GM23338 (cell line): ENCODE results near the gene ATP8A2. TPM values are rescaled to one million over a fixed set of nuclear protein-coding genes. Genes with fewer than 3 reads are reported as not detected.
"Not testable (repeated sequence)": the region's sequence is repeated elsewhere in the genome, so short reads cannot be mapped to it uniquely, and the experiment has no call there.

Source experiments
- ATAC-seq: fragments of 200-7000 bp; cut with Tn5 transposase; 3 replicates; pipeline ENCODE4 v1.9.1; 2020
- DNase-seq: peaks from one replicate; pipeline ENCODE4 v3.0.0-alpha.2; 2015; ENCODE audit warnings: low spot score
- H2AFZ ChIP-seq: fragments of 200-600 bp; sonication (generic); 2 replicates; pipeline ENCODE4 v1.8.0; 2016; ENCODE audit warnings: antibody characterized with exemption, mild to moderate bottlenecking, moderate library complexity
- H3F3A ChIP-seq: fragments of 200-600 bp; sonication (generic); replicated peaks from 2 replicates; pipeline ENCODE4 v1.8.0; 2017; ENCODE audit warnings: antibody characterized with exemption, mixed run types, low read depth
- H3K27ac ChIP-seq: fragments of 200-600 bp; sonication (generic); 2 replicates; pipeline ENCODE4 v1.6.1; 2016; ENCODE audit warnings: low read depth
- H3K27me3 ChIP-seq: fragments of 200-600 bp; sonication (generic); 2 replicates; pipeline ENCODE4 v1.8.0; 2016; ENCODE audit warnings: mild to moderate bottlenecking, mixed run types, moderate library complexity; ENCODE audit not compliant: insufficient read depth
- H3K36me3 ChIP-seq: fragments of 200-600 bp; sonication (generic); 2 replicates; pipeline ENCODE4 v1.8.0; 2016; ENCODE audit warnings: mild to moderate bottlenecking; ENCODE audit not compliant: insufficient read depth
- H3K4me1 ChIP-seq: fragments of 200-600 bp; sonication (generic); 2 replicates; pipeline ENCODE4 v1.8.0; 2016; ENCODE audit warnings: mild to moderate bottlenecking, moderate library complexity; ENCODE audit not compliant: insufficient read depth
- H3K4me2 ChIP-seq: fragments of 200-600 bp; sonication (generic); 2 replicates; pipeline ENCODE4 v1.7.1; 2017; ENCODE audit warnings: mixed run types
- H3K4me3 ChIP-seq: fragments of 200-600 bp; sonication (generic); 2 replicates; pipeline ENCODE4 v1.6.1; 2016; ENCODE audit warnings: mixed run types
- H3K79me2 ChIP-seq: fragments of 200-600 bp; sonication (generic); replicated peaks from 2 replicates; pipeline ENCODE4 v1.8.0; 2017; ENCODE audit warnings: mild to moderate bottlenecking; ENCODE audit not compliant: insufficient read depth
- H3K9me2 ChIP-seq: fragments of 200-600 bp; sonication (generic); 2 replicates; pipeline ENCODE4 v1.8.0; 2017; ENCODE audit not compliant: insufficient read depth
- H4K20me1 ChIP-seq: fragments of 200-600 bp; sonication (generic); replicated peaks from 2 replicates; pipeline ENCODE4 v1.8.0; 2017; ENCODE audit warnings: mild to moderate bottlenecking; ENCODE audit not compliant: insufficient read depth
- H3K27ac Mint-ChIP-seq: 2 replicates; pipeline ENCODE4 v1.8.0; 2020; ENCODE audit warnings: inconsistent platforms, mild to moderate bottlenecking, moderate library complexity, mixed read lengths
- H3K27me3 Mint-ChIP-seq: 3 replicates; pipeline ENCODE4 v1.8.0; 2022; ENCODE audit warnings: low read depth, mild to moderate bottlenecking, moderate library complexity, mixed read lengths, inconsistent platforms; ENCODE audit not compliant: insufficient read depth, poor library complexity
- H3K36me3 Mint-ChIP-seq: 3 replicates; pipeline ENCODE4 v1.8.0; 2021; ENCODE audit warnings: low read depth, mild to moderate bottlenecking, inconsistent platforms, moderate library complexity, mixed read lengths
- H3K4me1 Mint-ChIP-seq: 3 replicates; pipeline ENCODE4 v1.8.0; 2020; ENCODE audit warnings: mild to moderate bottlenecking, inconsistent platforms, mixed read lengths
- H3K4me3 Mint-ChIP-seq: 3 replicates; pipeline ENCODE4 v1.8.0; 2021; ENCODE audit warnings: moderate library complexity, mild to moderate bottlenecking, inconsistent platforms, mixed read lengths
- H3K9me3 Mint-ChIP-seq: 3 replicates; pipeline ENCODE4 v1.8.0; 2020; ENCODE audit warnings: moderate library complexity, mild to moderate bottlenecking, inconsistent platforms, mixed read lengths
- CREB1 ChIP-seq: fragments of 250-450 bp; sonication (Bioruptor Pico); IDR thresholded peaks from 2 replicates; pipeline ENCODE4 v1.5.0; 2020; ENCODE audit warnings: low read depth, mild to moderate bottlenecking, moderate library complexity
- CTCF ChIP-seq, 2 experiments: fragments of 200-600 bp in 1 of 2; sonication (generic) in 1 of 2; conservative IDR thresholded peaks; 2 replicates each; pipeline versions ENCODE4 v1.5.1 to v1.6.1; 2016 to 2017; ENCODE audit warnings: antibody characterized with exemption in 2 of 2, low read depth in 2 of 2, mild to moderate bottlenecking in 2 of 2, moderate library complexity in 1 of 2
- ETS1 ChIP-seq: IDR thresholded peaks from 2 replicates; pipeline ENCODE4 v1.6.1; 2016; ENCODE audit warnings: antibody characterized with exemption
- EZH2phosphoT487 ChIP-seq: fragments of 200-600 bp; sonication (generic); IDR thresholded peaks from one replicate; pipeline ENCODE4 v1.8.1; 2018; ENCODE audit warnings: antibody characterized with exemption; ENCODE audit not compliant: unreplicated experiment
- JUNB ChIP-seq: IDR thresholded peaks from one replicate; pipeline ENCODE4 v1.6.1; 2016; ENCODE audit warnings: antibody characterized with exemption; ENCODE audit not compliant: unreplicated experiment
- NANOG ChIP-seq: IDR thresholded peaks from 2 replicates; pipeline ENCODE4 v1.6.1; 2016; ENCODE audit warnings: antibody characterized with exemption, borderline replicate concordance
- POLR2AphosphoS5 ChIP-seq: IDR thresholded peaks from 2 replicates; pipeline ENCODE4 v1.6.1; 2016; ENCODE audit warnings: antibody characterized with exemption, low read depth
- STAT1 ChIP-seq: IDR thresholded peaks from one replicate; pipeline ENCODE4 v1.6.1; 2016; ENCODE audit warnings: antibody characterized with exemption; ENCODE audit not compliant: unreplicated experiment
- ZNF114 ChIP-seq: fragments of 250-450 bp; sonication (Bioruptor Pico); IDR thresholded peaks from 2 replicates; pipeline ENCODE4 v1.5.0; 2020; ENCODE audit warnings: mild to moderate bottlenecking, moderate library complexity
- ZNF331 ChIP-seq: fragments of 250-450 bp; sonication (Bioruptor Pico); IDR thresholded peaks from 2 replicates; pipeline ENCODE4 v1.5.0; 2020; ENCODE audit warnings: low read depth, mild to moderate bottlenecking, moderate library complexity
- polyA plus RNA-seq: library from polyadenylated mRNA; unstranded; fragments of >200 nt; fragmentation: Nextera tagmentation; extraction: Ambion mirVana; gene quantifications from 2 replicates; pipeline ENCODE4 v1.2.1, GENCODE V29; 2016
- total RNA-seq: library from RNA; depleted of rRNA; stranded (reverse); fragments of >200 nt; shearing (Covaris generic); gene quantifications from 2 replicates; pipeline ENCODE4 v1.2.3, GENCODE V29; 2014

The ATP8A2 gene
- total and polyA plus RNA-seq, 2 experiments from 2014 or later: 5.7 to 8.8 TPM

GRCh38 chr13:25507841-25508240, 136.1 kb downstream of the ATP8A2 start:
- ATAC-seq: no peak
- Histone ChIP-seq H3K27me3 (no peaks in the 10 kb centered on the region), H2AFZ (no peak overlapping the region), H3K4me1 (no peaks in the 10 kb centered on the region), H3K4me3 (no peak overlapping the region), H3K79me2 (no peaks in the 10 kb centered on the region; the same call in 1 of the 2 replicates), H3K27ac (no peak overlapping the region), H3K4me2 (no peak overlapping the region), H3K36me3 (no peaks in the 10 kb centered on the region), H4K20me1 (no peaks in the 10 kb centered on the region), H3K9me2 (no peaks in the 10 kb centered on the region), H3F3A (no peaks in the 10 kb centered on the region)
- Mint-ChIP-seq H3K9me3 (peaks cover 20% of the 10 kb centered on the region), H3K36me3 (peaks cover 5% of the 10 kb centered on the region; the same call in 2 of the 3 replicates), H3K27ac (no peak overlapping the region), H3K4me3 (no peak overlapping the region), H3K27me3 (peaks cover 7% of the 10 kb centered on the region), H3K4me1 (no peaks in the 10 kb centered on the region)
- TF ChIP-seq POLR2AphosphoS5 (no peak), CTCF (conservative IDR thresholded peaks at IDR 0.05; ENCODE audit: low read depth in 2 of 2) (no peak), CREB1 (no peak), NANOG (no peak), STAT1 (no peak), ETS1 (no peak), EZH2phosphoT487 (no peak), JUNB (no peak), ZNF114 (CRISPR knock-in tag) (no peak), ZNF331 (CRISPR knock-in tag) (no peak)
- DNase-seq: no peak

GRCh38 chr13:25513060-25513459, 141.3 kb downstream of the ATP8A2 start:
- not testable (repeated sequence) for H3K4me1 ChIP-seq, H3F3A ChIP-seq, H3K27ac Mint-ChIP-seq, H3K27ac ChIP-seq, DNase-seq, H4K20me1 ChIP-seq, H2AFZ ChIP-seq, H3K27me3 ChIP-seq, ATAC-seq, H3K9me2 ChIP-seq, H3K27me3 Mint-ChIP-seq, H3K4me3 ChIP-seq, H3K4me3 Mint-ChIP-seq, H3K4me2 ChIP-seq, H3K4me1 Mint-ChIP-seq, H3K79me2 ChIP-seq, H3K36me3 ChIP-seq
- Mint-ChIP-seq H3K36me3 (peaks cover 24% of the 10 kb centered on the region), H3K9me3 (peaks cover 43% of the 10 kb centered on the region)
